ENCODE data around the gene UBAC2. TPM values are rescaled to one million over a fixed set of nuclear protein-coding genes. Genes with fewer than 3 reads are reported as not detected.

The UBAC2 gene
- polyA plus RNA-seq, 3 donors: 33.0 to 45.2 (median 38.0) TPM

- 62 to 93% (median 68%) methylated on average over 9 of the region's 9 CpGs for WGBS, 3 donors
- no peak overlapping the region for H3K27ac ChIP-seq (ENCODE audit: low read depth, low read length)
Observed at GRCh38 chr13:99332456-99332855, 131.8 kb downstream of the UBAC2 start.

- no peak overlapping the region for H3K27ac ChIP-seq (ENCODE audit: low read depth, low read length)
- 93 to 99% (median 93%) methylated on average over 3 of the region's 3 CpGs for WGBS, 3 donors
Observed at GRCh38 chr13:99334221-99334620, 133.6 kb downstream of the UBAC2 start.

GRCh38 chr13:99335087-99335486 is 134.4 kb downstream of the UBAC2 start:
- WGBS, 3 donors: 95 to 98% (median 95%) methylated on average over 2 of the region's 2 CpGs
- no peak overlapping the region for H3K27ac ChIP-seq (ENCODE audit: low read depth, low read length)

GRCh38 chr13:99335603-99336002 is 134.9 kb downstream of the UBAC2 start:
- H3K27ac ChIP-seq (ENCODE audit: low read depth, low read length): no peak overlapping the region
- WGBS, 3 donors: 79 to 92% (median 82%) methylated on average over 4 of the region's 4 CpGs

GRCh38 chr13:99339230-99339721 is 138.6 kb downstream of the UBAC2 start:
- WGBS, 3 donors: 89 to 95% (median 91%) methylated on average over 5 of the region's 5 CpGs

GRCh38 chr13:99339736-99340397 is 139.2 kb downstream of the UBAC2 start:
- 61 to 80% (median 80%) methylated on average over 8 of the region's 8 CpGs for WGBS, 3 donors
- no peak overlapping the region for H3K27ac ChIP-seq (ENCODE audit: low read depth, low read length)

More at GRCh38 chr13:99339230-99339721, 138.6 kb downstream of the UBAC2 start:
- H3K27ac ChIP-seq (ENCODE audit: low read depth, low read length): no peak overlapping the region

- no peak overlapping the region for H3K27ac ChIP-seq (ENCODE audit: low read depth, low read length)
Observed at GRCh38 chr13:99340638-99341037, 140.0 kb downstream of the UBAC2 start.

GRCh38 chr13:99341969-99342722 is 141.5 kb downstream of the UBAC2 start:
- 96 to 97% (median 97%) methylated on average over 16 of the region's 16 CpGs for WGBS, 3 donors
- no peak overlapping the region for H3K27ac ChIP-seq (ENCODE audit: low read depth, low read length)

GRCh38 chr13:99342723-99343315 is 142.2 kb downstream of the UBAC2 start:
- 71 to 88% (median 79%) methylated on average over 10 of the region's 10 CpGs for whole genome bisulfite sequencing, 3 donors
- H3K27ac ChIP-seq (ENCODE audit: low read depth, low read length): no peak overlapping the region

GRCh38 chr13:99344610-99345208 is 144.1 kb downstream of the UBAC2 start:
- no peak overlapping the region for H3K27ac ChIP-seq (ENCODE audit: low read depth, low read length)
- 89 to 94% (median 93%) methylated on average over 6 of the region's 6 CpGs for WGBS, 3 donors

- WGBS, 3 donors: 85 to 89% (median 86%) methylated on average over 5 of the region's 5 CpGs
- no peak overlapping the region for H3K27ac ChIP-seq (ENCODE audit: low read depth, low read length)
Observed at GRCh38 chr13:99345345-99345744, 144.7 kb downstream of the UBAC2 start.

- H3K27ac ChIP-seq (ENCODE audit: low read depth, low read length): no peak overlapping the region
- 86 to 91% (median 86%) methylated on average over 11 of the region's 11 CpGs for WGBS, 3 donors
Observed at GRCh38 chr13:99346335-99347042, 145.8 kb downstream of the UBAC2 start.

GRCh38 chr13:99347335-99347878 is 146.8 kb downstream of the UBAC2 start:
- no peak overlapping the region for H3K27ac ChIP-seq (ENCODE audit: low read depth, low read length)
- 94 to 96% (median 95%) methylated on average over 6 of the region's 6 CpGs for WGBS, 3 donors

- WGBS, 3 donors: 86 to 94% (median 87%) methylated on average over 8 of the region's 8 CpGs
Observed at GRCh38 chr13:99347911-99348451, 147.3 kb downstream of the UBAC2 start.

GRCh38 chr13:99350191-99350590 is 149.5 kb downstream of the UBAC2 start:
- 94 to 100% (median 97%) methylated on average over 2 of the region's 2 CpGs for WGBS, 3 donors
- no peak overlapping the region for H3K27ac ChIP-seq (ENCODE audit: low read depth, low read length)

More at GRCh38 chr13:99347911-99348451, 147.3 kb downstream of the UBAC2 start:
- H3K27ac ChIP-seq (ENCODE audit: low read depth, low read length): no peak overlapping the region

GRCh38 chr13:99351772-99352171 is 151.1 kb downstream of the UBAC2 start:
- no peak overlapping the region for H3K27ac ChIP-seq (ENCODE audit: low read depth, low read length)
- WGBS, 3 donors: 74 to 82% (median 75%) methylated on average over 4 of the region's 4 CpGs

- H3K27ac ChIP-seq (ENCODE audit: low read depth, low read length): no peak overlapping the region
- 85 to 93% (median 89%) methylated on average over 17 of the region's 17 CpGs for WGBS, 3 donors
Observed at GRCh38 chr13:99352351-99353245, 151.9 kb downstream of the UBAC2 start.
